GM19099 (cell line): ENCODE measurements around the gene LRRC4B.

Experiments used
- POLR2A ChIP-seq: IDR thresholded peaks from 3 replicates; pipeline ENCODE4 v1.6.1; 2011; ENCODE audit warnings: low read depth; ENCODE audit not compliant: insufficient read length; ENCODE audit errors: extremely low read depth

Gene LRRC4B

GRCh38 chr19:50569938-50570540, 1.8 kb upstream of the LRRC4B start:
- no peak for TF ChIP-seq POLR2A

- no peak for TF ChIP-seq POLR2A
These were observed 778 bp upstream of the LRRC4B start for GRCh38 chr19:50568728-50569698.

DNA sequence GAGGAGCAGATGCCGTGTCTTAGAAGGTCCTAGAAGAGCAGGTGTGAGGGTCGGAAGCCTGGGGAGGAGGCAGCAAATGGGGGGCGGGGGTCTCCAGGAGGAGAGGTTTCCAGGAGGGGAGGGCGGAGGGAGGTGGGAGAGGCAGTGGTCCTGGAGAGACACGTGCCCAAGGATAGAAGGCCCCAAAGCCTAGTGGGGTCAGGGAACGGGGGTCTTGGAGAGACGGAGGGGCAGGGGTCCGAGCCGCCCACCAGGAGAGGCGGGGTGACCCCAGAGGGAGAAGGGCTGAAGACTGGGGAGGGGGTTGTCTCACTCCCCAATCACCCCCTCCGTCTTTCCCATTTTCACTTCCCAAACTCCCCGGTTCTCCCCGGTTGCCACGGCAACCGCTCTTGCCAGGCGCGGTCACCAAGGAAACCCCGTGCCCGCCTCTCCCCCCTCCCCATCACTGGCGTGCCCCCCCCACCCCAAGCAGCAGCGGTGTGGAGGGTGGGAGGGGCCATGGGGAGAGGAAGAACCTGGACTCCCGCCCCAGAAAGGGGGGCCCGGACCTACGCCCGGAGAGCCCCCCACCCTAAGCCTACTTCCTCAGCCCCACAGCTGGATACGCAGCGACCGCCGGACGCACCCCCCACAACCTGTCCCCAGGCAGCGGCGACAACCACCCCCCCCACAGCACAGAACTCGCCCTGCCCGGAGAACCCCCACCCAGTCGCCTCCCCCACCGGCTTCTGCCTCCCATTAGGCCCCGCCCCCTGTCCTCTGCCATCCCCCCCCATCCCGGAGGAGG, 988 bp downstream of the LRRC4B start:
- TF ChIP-seq POLR2A, result no peak

DNA sequence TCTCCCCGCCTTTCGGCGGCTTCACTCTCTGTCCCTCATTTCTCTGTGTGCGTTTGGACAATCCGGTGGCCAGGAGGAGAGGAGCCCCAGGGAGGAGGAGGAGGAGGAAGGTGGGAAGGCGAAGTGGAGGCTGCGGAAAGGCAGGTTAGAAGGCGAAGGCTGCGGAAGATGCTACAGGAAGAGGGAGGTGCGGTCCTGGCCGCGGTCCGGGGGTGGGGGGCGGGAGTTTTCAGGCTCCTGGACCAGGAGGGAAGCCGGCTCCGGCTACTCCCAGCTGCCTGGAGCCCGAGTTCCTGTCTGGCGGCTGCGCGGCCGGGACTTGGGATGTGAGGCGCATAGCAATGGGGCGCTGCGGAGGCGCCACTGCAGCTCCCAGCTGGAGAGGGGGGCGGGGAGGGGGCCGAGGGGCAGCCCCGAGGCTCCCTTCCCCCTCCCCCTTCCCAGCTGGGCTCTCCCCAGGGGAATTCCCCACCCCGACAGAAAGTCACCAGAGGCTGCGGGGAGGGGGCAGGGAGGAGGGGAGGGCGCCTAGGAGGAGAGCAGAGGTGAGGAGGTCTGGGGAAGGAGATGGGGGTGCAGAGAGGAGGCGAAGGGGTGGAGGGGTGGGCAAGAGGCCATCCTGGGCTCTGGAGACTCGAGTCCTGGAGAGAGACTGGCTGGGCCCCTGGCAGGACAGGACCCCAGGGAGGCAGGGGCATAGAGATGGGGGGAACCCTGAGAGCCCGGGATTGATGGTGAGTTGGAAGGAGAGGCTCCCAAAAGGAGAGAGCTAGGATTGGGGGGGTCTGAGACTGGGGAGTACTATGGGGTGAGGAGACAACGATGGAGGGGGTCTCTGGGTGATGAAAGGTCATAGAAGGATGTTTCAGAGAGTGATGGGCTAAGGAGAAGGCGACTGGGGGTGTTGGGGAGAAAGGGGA, 2.0 kb downstream of the LRRC4B start:
- TF ChIP-seq POLR2A, result no peak

DNA sequence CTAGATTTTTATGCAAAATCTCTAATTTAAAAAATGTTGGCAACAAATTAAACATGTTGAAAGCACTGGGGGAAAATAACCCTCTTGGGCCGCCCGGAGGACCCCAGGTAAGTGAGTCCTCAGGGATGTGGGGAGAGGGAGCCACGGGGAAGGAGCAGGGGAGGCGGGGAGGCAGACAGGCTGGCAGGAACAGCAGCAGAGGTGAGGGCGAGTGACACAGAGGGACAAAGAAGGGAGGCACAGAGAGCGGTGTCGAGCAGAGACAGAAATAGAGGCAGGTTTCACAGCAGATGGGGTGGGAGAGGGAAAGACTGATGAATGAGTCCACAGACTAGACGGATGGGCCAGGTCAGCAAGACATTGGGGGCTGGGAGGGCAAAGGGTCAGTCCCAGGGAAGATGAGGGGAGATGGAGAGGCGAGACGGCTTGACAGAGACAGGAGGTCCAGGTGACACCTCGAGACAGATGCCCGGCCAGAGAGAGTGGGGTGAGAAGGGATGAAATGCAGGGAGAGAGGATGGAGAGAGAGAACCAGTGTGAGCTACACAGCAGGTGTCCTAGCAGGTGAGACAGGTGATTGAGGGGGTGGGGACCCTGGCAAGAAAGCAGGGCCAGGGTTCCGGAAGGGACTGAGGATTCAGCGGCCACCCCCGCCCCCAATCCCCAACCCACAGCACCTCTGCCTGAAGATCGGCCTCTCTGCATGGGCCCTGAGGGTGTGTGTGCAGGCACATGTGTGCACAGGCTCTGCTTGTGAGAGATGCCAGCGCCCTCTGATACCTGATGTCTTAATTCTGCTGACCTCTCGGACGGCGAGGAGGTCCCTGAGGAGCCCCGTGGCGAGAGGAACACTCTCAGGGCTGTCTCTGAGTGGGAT, 3.8 kb downstream of the LRRC4B start:
- no peak for TF ChIP-seq POLR2A

- TF ChIP-seq POLR2A, result no peak
These were observed 4.6 kb downstream of the LRRC4B start for GRCh38 chr19:50563597-50563996.

DNA sequence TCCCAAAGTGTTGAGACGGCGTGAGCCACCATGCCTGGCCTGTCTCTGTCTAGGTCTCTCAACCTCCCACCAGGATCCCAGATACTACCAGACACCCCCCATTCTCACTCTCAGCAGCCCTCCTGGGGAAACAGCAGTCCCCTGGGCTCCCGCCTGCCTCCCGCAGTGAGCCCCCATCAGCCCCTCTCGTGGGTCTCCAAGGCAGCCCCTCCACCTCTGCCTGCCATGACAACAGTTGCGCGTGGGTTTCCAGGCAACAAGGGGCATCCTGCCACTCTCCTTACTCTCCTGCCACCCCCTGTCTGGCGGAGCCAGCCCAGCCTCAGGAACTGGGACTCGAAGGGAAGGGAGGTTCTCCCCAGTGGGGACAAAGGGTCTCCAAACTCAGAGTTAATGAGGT, 5.2 kb downstream of the LRRC4B start:
- no peak for TF ChIP-seq POLR2A

- TF ChIP-seq POLR2A, result no peak
These were observed 5.9 kb downstream of the LRRC4B start for GRCh38 chr19:50562329-50562728.

DNA sequence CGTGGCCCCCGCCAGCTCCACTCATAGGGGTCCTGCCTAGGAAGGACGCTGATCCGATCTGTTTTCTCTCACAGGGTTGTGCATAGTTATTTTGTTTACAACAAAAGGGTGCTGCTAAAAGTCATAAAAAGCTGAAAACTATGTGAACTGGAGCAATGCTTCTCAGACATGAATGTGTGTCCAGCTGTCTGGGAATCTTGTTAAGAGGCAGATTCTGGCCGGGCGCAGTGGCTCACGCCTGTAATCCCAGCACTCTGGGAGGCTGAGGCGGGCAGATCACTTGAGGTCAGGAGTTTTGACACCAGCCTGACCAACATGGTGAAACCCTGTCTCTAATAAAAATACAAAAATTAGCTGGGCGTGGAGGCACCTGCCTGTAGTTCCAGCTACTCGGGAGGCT, 8.6 kb downstream of the LRRC4B start:
- TF ChIP-seq POLR2A, result no peak

GRCh38 chr19:50558449-50558848, 9.8 kb downstream of the LRRC4B start:
- no peak for TF ChIP-seq POLR2A

- TF ChIP-seq POLR2A, result no peak
These were observed 10.2 kb downstream of the LRRC4B start for GRCh38 chr19:50558039-50558438.

DNA sequence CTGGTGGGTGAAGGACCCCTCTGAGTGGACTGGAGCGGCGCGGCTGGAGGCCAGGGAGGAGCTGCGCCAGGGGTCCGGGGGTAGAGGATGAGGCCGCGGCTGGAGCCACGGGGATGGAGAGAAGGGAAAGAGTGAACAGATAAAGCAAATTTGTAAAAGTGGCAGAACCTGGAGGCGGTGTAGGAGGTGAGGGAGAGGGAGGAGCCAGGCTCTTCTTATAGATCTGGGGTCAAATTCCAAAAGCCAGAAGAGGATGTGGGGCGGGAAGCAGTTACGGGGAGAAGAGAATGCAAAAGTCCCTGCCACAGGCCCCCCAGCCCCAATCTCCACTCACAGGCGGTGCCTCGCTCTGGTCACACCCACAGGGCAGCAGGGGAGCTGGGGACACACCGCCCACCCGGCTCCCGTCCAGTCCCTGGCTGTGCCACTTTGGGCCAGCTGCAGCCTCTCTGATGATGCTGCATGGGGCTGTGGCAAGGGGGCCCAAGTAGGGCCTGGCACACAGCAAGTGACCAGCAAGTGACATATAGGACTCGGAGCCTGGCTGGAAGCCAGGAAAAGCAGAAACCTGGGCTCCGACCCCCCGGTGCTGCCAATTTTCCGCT, 11.1 kb downstream of the LRRC4B start:
- no peak for TF ChIP-seq POLR2A
